H1 (cell line): ENCODE results near the gene SUMF2. TPM values are rescaled to one million over a fixed set of nuclear protein-coding genes. Genes with fewer than 3 reads are reported as not detected.
"Not testable (repeated sequence)": the region's sequence is repeated elsewhere in the genome, so short reads cannot be mapped to it uniquely, and the experiment has no call there.

Experiments used
- CTCF ChIA-PET: fragments of 300-600 bp; sonication (Branson Sonifier 250); formaldehyde crosslinking; loops from one replicate; lab custom pipeline; 2021; ENCODE audit not compliant: partially characterized antibody; lab: Charles Lee
- POLR2A ChIA-PET: fragments of 300-600 bp; sonication (Branson Sonifier 250); formaldehyde crosslinking; loops from one replicate; lab custom pipeline; 2021; ENCODE audit warnings: inconsistent platforms; ENCODE audit not compliant: partially characterized antibody; lab: Charles Lee
- DNase-seq, 2 experiments: peaks; one replicate each; pipeline versions ENCODE4 v3.0.0 to v3.0.0-alpha.2; 2010 to 2022; ENCODE audit warnings: low spot score in 2 of 2, low read depth in 1 of 2, mixed read lengths in 1 of 2
- FAIRE-seq: peaks from 2 replicates; lab custom pipeline; 2011; peaks lifted over from hg19 to GRCh38; lab: Jason Lieb, UNC
- H2AFZ ChIP-seq: 2 replicates; pipeline ENCODE4 v1.8.1; 2012; ENCODE audit warnings: low read length, inconsistent platforms
- H2AK5ac ChIP-seq: 2 replicates; pipeline ENCODE4 v1.6.1; 2013; ENCODE audit warnings: low read depth, low read length
- H2BK120ac ChIP-seq: replicated peaks from 2 replicates; pipeline ENCODE3; 2013; ENCODE audit warnings: low read depth, low read length, inconsistent platforms
- H2BK12ac ChIP-seq: 2 replicates; pipeline ENCODE4 v1.6.1; 2013; ENCODE audit warnings: low read depth, low read length
- H2BK15ac ChIP-seq: 2 replicates; pipeline ENCODE4 v1.6.1; 2013; ENCODE audit warnings: low read length
- H2BK20ac ChIP-seq: 2 replicates; pipeline ENCODE4 v1.6.1; 2013; ENCODE audit warnings: low read length
- H2BK5ac ChIP-seq: 2 replicates; pipeline ENCODE4 v1.6.1; 2013; ENCODE audit warnings: low read depth, low read length
- H3K14ac ChIP-seq: 2 replicates; pipeline ENCODE4 v1.6.1; 2013; ENCODE audit warnings: inconsistent platforms; ENCODE audit not compliant: insufficient read length
- H3K18ac ChIP-seq: 2 replicates; pipeline ENCODE4 v1.6.1; 2013; ENCODE audit warnings: low read length; ENCODE audit errors: extremely low read depth
- H3K23ac ChIP-seq: 2 replicates; pipeline ENCODE4 v1.6.1; 2013; ENCODE audit warnings: inconsistent platforms; ENCODE audit not compliant: insufficient read length
- H3K23me2 ChIP-seq: 2 replicates; pipeline ENCODE4 v1.6.1; 2013; ENCODE audit warnings: low read depth, low read length
- H3K27ac ChIP-seq: 2 replicates; pipeline ENCODE4 v1.6.1; 2011; ENCODE audit warnings: low read depth, low read length, inconsistent platforms
- H3K27me3 ChIP-seq, 4 experiments: replicated peaks in 1 of 4; 1 replicate in 1 of 4; 2 replicates in 3 of 4; pipeline versions ENCODE4 v1.6.1 to v1.8.1; 2011 to 2013; ENCODE audit warnings: low read length in 3 of 4, mild to moderate bottlenecking in 3 of 4, inconsistent platforms in 2 of 4, mixed read lengths in 2 of 4, moderate library complexity in 1 of 4; ENCODE audit not compliant: control insufficient read depth in 3 of 4, insufficient read depth in 3 of 4; ENCODE audit errors: extremely low read depth in 1 of 4
- H3K36me3 ChIP-seq, 4 experiments: 2 replicates each; pipeline versions ENCODE4 v1.6.1 to v1.8.1; 2011 to 2013; ENCODE audit warnings: mild to moderate bottlenecking in 4 of 4, low read length in 3 of 4, moderate library complexity in 2 of 4, control low read depth in 1 of 4, inconsistent platforms in 1 of 4; ENCODE audit not compliant: insufficient read depth in 4 of 4, control insufficient read depth in 2 of 4
- H3K4ac ChIP-seq: replicated peaks from 2 replicates; pipeline ENCODE3; 2013; ENCODE audit warnings: low read length, low read depth, mixed read lengths, inconsistent platforms; ENCODE audit not compliant: insufficient read length
- H3K4me1 ChIP-seq, 4 experiments: replicated peaks in 1 of 4; 1 replicate in 1 of 4; 2 replicates in 3 of 4; pipeline versions ENCODE4 v1.6.1 to v1.8.1; 2011 to 2013; ENCODE audit warnings: low read length in 3 of 4, inconsistent platforms in 2 of 4, mixed read lengths in 1 of 4; ENCODE audit not compliant: insufficient read depth in 4 of 4, control insufficient read depth in 3 of 4
- H3K4me2 ChIP-seq, 2 experiments: 2 replicates each; pipeline versions ENCODE4 v1.6.1 to v1.8.1; 2011 to 2013; ENCODE audit warnings: low read depth in 2 of 2, low read length in 2 of 2, control low read depth in 1 of 2, inconsistent platforms in 1 of 2, mild to moderate bottlenecking in 1 of 2; ENCODE audit not compliant: insufficient read depth in 1 of 2
- H3K4me3 ChIP-seq, 4 experiments: fragments of 200-600, 300-600 bp in 1 of 4; sonication (generic), shearing (Covaris generic), sonication (Bioruptor Twin) in 1 of 4; 2 replicates each; pipeline versions ENCODE4 v1.5.1 to v1.8.1; 2011 to 2016; ENCODE audit warnings: low read length in 4 of 4, low read depth in 3 of 4, control low read depth in 2 of 4, inconsistent platforms in 2 of 4, mild to moderate bottlenecking in 2 of 4, mixed read lengths in 1 of 4, moderate library complexity in 1 of 4; ENCODE audit not compliant: insufficient read depth in 2 of 4; ENCODE audit errors: extremely low read depth in 1 of 4
- H3K56ac ChIP-seq: replicated peaks from 2 replicates; pipeline ENCODE3; 2013; ENCODE audit warnings: low read depth, mild to moderate bottlenecking, mixed read lengths, low read length, inconsistent platforms; ENCODE audit not compliant: insufficient read length
- H3K79me1 ChIP-seq: 2 replicates; pipeline ENCODE4 v1.6.1; 2013; ENCODE audit warnings: low read depth, low read length, control low read depth
- H3K79me2 ChIP-seq, 2 experiments: 2 replicates each; pipeline versions ENCODE4 v1.6.1 to v1.8.1; 2012 to 2013; ENCODE audit warnings: low read length in 2 of 2, mild to moderate bottlenecking in 2 of 2, inconsistent platforms in 1 of 2; ENCODE audit not compliant: insufficient read depth in 2 of 2, control insufficient read depth in 1 of 2
- H3K9ac ChIP-seq, 4 experiments: replicated peaks in 1 of 4; 1 replicate in 1 of 4; 2 replicates in 3 of 4; pipeline versions ENCODE4 v1.6.1 to v1.8.1; 2011 to 2013; ENCODE audit warnings: low read depth in 3 of 4, low read length in 3 of 4, control low read depth in 2 of 4, mild to moderate bottlenecking in 2 of 4, moderate library complexity in 2 of 4, inconsistent platforms in 1 of 4; ENCODE audit errors: extremely low read depth in 1 of 4
- H3K9me3 ChIP-seq, 2 experiments: 2 replicates each; pipeline versions ENCODE4 v1.6.1 to v1.8.1; 2012 to 2013; ENCODE audit warnings: mild to moderate bottlenecking in 2 of 2, moderate library complexity in 2 of 2, control low read depth in 1 of 2, inconsistent platforms in 1 of 2, low read depth in 1 of 2, low read length in 1 of 2, mixed read lengths in 1 of 2; ENCODE audit not compliant: insufficient read depth in 2 of 2
- H4K20me1 ChIP-seq, 2 experiments: replicated peaks in 1 of 2; 2 replicates each; pipeline versions ENCODE3 to v1.8.1; 2011 to 2013; ENCODE audit warnings: inconsistent platforms in 2 of 2, low read length in 2 of 2, mild to moderate bottlenecking in 1 of 2; ENCODE audit not compliant: insufficient read depth in 2 of 2, control insufficient read depth in 1 of 2
- H4K5ac ChIP-seq: 2 replicates; pipeline ENCODE4 v1.6.1; 2013; ENCODE audit warnings: low read length, low read depth, mixed read lengths, inconsistent platforms; ENCODE audit not compliant: insufficient read length
- H4K8ac ChIP-seq: 2 replicates; pipeline ENCODE4 v1.8.0; 2013; ENCODE audit warnings: mild to moderate bottlenecking, moderate library complexity, low read length, inconsistent platforms; ENCODE audit not compliant: insufficient read depth; ENCODE audit errors: extremely low read depth
- H4K91ac ChIP-seq: replicated peaks from 2 replicates; pipeline ENCODE3; 2013; ENCODE audit warnings: low read length, mixed read lengths, inconsistent platforms; ENCODE audit not compliant: insufficient read length
- WGBS, 2 experiments: shearing (Covaris generic) in 1 of 2; methylation state at CpG; one replicate each; pipeline versions ENCODE4 v1.1.6 to v1.1.7; 2013 to 2015; ENCODE audit warnings: low lambda C conversion rate in 2 of 2, mixed read lengths in 2 of 2, inconsistent platforms in 1 of 2, low coverage in 1 of 2, missing lambda C conversion rate in 1 of 2; ENCODE audit not compliant: insufficient replicate concordance in 2 of 2, insufficient coverage in 1 of 2, insufficient read length in 1 of 2; ENCODE audit errors: extremely low coverage in 1 of 2, missing lambda C conversion rate in 1 of 2; 5-methylcytosine and 5-hydroxymethylcytosine counted together
- polyA plus RNA-seq, 7 experiments: library from polyadenylated mRNA; depleted of rRNA in 3 of 7; stranded (reverse) in 5 of 7; unstranded in 2 of 7; fragments of >200 nt in 5 of 7; fragments of 200-250 nt in 2 of 7; gene quantifications; 1 replicate in 5 of 7; 2 replicates in 1 of 7; 4 replicates in 1 of 7; pipeline versions ENCODE4 v1.2.1 to v1.2.3, GENCODE V29; 2011 to 2013; ENCODE audit warnings: missing spikeins in 2 of 7, mixed read lengths in 2 of 7
- total RNA-seq: library from RNA; stranded (reverse); fragmentation: NEBNext Ultra II Directional; extraction: Animal tissue kit (Norgen Biotek cat#: 25700); gene quantifications from 2 replicates; pipeline ENCODE4 v1.2.1, GENCODE V29; 2021

Gene SUMF2
- total and polyA plus RNA-seq, 2 of the 8 experiments (the other 6 are each of a cell fraction or from before 2014, with no cell fraction given): 39.8 to 59.2 TPM

DNA sequence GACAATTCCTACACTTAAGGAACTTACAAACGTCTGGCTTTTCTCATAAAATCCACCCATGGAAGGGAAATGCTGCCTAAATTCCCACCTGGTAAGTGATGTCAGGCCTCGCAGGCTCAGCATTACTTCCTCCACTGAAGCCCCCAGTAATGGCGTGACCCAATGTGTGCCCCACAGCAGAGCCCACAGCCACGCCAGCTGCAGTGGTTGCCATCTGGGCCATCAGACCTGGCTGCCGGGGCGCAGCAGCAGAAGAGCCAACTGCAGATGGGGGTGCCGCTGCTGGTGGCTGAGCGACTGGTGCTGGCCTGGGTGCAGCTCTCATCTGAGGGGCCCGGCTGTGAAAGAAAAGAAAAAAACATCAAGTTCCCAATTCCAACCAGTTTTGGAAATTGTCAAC, 40.1 kb downstream of the SUMF2 start:
- H2BK5ac ChIP-seq, H3K14ac ChIP-seq, H2BK15ac ChIP-seq, H2AFZ ChIP-seq, H4K5ac ChIP-seq, H3K9ac ChIP-seq, H3K56ac ChIP-seq, H3K23ac ChIP-seq, H4K8ac ChIP-seq, H2BK12ac ChIP-seq, H2AK5ac ChIP-seq, H3K4me2 ChIP-seq, H3K4ac ChIP-seq, H4K20me1 ChIP-seq, H3K23me2 ChIP-seq, H3K4me1 ChIP-seq, H3K79me1 ChIP-seq, H3K27ac ChIP-seq, H2BK20ac ChIP-seq, H3K4me3 ChIP-seq, H4K91ac ChIP-seq, H2BK120ac ChIP-seq, FAIRE-seq, H3K27me3 ChIP-seq, H3K18ac ChIP-seq, CTCF ChIA-PET, DNase-seq: not testable (repeated sequence)
- H3K36me3 ChIP-seq: peaks cover 4 to 31% (median 15%) of the 10 kb centered on the region in 4 experiments; a peak in 7 of 8 replicates
- peaks cover 10 to 35% of the 10 kb centered on the region in 2 experiments; a peak in 1 of 4 replicates for H3K9me3 ChIP-seq
- H3K79me2 ChIP-seq: peaks cover 0 to 10% of the 10 kb centered on the region in 2 experiments; a peak in 2 of 4 replicates
- WGBS, 2 experiments: 88% methylated on average over 9 of the region's 9 CpGs; no CpG with 5 or more reads in 1 of the 2 experiments
- POLR2A ChIA-PET: interaction anchor here (0.6 to 1.3 kb wide), 2 partner anchors 11 to 13 kb away, joined by 3 to 6 read pairs; no protein-coding TSS in a partner anchor
